Measurements from ENCODE around the gene GPRASP1.
"Not testable (repeated sequence)": the region's sequence is repeated elsewhere in the genome, so short reads cannot be mapped to it uniquely, and the experiment has no call there.

GPRASP1 gene, protein sequence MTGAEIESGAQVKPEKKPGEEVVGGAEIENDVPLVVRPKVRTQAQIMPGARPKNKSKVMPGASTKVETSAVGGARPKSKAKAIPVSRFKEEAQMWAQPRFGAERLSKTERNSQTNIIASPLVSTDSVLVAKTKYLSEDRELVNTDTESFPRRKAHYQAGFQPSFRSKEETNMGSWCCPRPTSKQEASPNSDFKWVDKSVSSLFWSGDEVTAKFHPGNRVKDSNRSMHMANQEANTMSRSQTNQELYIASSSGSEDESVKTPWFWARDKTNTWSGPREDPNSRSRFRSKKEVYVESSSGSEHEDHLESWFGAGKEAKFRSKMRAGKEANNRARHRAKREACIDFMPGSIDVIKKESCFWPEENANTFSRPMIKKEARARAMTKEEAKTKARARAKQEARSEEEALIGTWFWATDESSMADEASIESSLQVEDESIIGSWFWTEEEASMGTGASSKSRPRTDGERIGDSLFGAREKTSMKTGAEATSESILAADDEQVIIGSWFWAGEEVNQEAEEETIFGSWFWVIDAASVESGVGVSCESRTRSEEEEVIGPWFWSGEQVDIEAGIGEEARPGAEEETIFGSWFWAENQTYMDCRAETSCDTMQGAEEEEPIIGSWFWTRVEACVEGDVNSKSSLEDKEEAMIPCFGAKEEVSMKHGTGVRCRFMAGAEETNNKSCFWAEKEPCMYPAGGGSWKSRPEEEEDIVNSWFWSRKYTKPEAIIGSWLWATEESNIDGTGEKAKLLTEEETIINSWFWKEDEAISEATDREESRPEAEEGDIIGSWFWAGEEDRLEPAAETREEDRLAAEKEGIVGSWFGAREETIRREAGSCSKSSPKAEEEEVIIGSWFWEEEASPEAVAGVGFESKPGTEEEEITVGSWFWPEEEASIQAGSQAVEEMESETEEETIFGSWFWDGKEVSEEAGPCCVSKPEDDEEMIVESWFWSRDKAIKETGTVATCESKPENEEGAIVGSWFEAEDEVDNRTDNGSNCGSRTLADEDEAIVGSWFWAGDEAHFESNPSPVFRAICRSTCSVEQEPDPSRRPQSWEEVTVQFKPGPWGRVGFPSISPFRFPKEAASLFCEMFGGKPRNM (N-terminal part only)

DNA sequence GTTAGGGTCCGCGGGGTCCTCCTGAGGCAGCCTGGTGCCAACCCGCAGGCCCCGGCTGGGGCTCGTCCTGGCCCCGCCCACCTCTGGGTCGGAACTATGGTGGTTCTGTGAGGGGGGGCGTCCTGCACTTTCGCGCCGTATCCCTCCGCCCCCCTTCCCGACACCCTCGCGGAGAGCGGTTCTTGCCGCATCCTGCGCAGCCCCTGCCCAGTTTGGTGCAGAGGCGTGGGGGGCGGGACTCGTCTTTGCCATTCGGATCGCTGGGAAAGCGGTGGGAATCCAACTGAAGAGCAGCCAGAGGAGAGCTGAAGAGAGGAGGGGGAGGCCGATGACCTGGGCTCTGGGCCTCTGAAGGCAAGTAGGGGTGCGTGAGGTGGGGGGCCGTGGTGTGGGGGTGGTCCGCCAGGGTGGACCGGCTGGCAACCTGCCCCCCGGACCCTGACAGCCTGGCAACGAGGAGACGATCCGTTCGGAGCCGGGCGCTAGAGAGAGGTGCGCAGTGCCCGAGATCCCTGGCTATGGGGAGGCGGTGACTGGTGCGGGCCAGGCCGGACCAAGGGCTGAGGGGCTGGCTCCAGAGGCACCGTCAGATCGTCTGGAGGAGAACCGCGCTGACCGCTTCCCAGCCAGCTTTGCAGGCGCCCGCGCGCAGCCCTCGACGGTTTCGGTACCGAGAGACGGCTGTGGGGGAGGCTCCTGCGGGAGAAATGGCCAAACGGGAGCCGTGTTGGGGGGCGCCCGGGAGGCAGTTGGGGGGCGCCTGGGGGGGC, at the start of gene GPRASP1:
Gene GPRASP1, plus strand, starts transcription at position 242 of the 770 bp plus-strand sequence. CDS start 2,431 bp downstream, outside the sequence.
- DNase-seq (ENCODE audit: low read depth in 2 of 2), result peak; percentile 19 to 36

DNA sequence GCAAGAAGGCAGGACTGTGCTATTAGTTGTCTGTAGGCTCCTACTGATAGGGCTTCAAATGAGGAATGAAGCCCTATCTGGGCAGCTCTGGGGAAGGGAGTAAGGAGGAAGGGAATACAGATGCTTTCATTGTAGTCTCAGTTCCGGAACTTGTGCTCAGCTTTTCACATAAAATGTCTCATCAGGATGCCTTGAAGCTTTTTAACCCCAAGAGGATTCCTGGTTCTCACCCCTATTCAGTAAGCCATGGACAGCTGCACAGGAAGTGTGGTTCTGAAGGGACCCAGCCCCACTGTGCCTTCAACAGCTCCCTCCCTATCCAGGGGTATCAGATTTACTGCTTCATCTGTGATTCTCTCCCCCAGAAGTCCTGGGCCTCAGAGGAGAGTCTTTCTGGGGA, 47.0 kb upstream of the GPRASP1 start:
- DNase-seq (ENCODE audit: low read depth in 2 of 2), result no peak

DNA sequence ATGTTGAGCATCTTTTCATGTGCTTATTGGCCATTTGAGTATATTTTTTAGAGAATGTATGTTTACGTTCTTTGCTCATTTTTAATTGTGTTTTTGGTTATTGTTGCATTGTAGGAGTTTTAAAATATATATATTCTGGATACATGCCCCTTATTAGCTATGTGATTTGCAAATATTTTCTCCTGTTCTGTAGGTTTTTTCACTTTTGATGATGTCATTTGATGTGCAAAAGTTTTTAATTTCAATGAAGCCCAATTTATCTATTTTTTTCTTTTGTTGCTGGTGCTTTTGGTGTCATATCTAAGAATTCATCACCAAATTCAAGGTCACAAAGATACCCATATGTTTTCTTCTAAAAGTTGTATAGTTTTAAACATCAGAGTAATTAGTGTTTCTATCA, 45.2 kb upstream of the GPRASP1 start:
- no peak for DNase-seq (ENCODE audit: low read depth in 2 of 2)

DNA sequence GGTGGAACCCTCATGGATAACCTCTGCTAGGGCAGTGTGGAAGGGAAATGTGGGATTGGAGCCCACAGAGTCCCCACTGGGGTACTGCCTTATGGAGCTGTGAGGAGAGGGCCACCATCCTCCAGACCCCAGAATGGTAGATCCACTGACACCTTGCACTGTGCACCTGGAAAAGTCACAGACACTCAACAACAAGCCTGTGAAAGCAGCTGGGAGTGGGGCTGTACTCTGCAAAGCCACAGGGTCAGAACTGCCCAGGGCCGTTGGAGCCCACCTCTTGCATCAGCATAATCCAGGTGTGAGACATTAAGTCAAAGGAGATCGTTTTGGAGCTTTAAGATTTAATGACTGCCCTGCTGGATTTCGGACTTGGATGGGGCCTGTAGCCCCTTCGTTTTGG, 40.4 kb upstream of the GPRASP1 start:
- DNase-seq (ENCODE audit: low read depth in 2 of 2), result no peak

DNA sequence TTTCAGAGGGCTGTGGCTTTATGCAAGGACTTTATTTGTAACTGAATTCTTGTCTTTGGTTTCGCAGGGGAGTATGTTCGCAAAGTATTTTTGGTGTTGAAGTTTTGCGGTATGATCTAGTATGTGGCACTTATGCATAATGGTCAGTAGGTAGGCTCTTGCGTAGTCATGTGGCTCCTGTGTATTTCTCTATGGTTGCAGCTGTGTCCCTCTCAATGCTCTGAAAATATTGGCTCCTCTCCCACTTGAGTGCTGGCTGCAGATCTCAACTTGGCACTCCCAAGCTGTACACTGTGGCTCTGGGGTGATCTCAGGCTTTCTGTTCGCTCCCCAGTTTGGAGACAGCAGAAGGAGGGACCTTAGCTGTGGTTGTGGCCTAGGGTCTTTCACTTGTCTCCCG, 27.2 kb upstream of the GPRASP1 start:
- no peak for DNase-seq (ENCODE audit: low read depth in 2 of 2)

DNA sequence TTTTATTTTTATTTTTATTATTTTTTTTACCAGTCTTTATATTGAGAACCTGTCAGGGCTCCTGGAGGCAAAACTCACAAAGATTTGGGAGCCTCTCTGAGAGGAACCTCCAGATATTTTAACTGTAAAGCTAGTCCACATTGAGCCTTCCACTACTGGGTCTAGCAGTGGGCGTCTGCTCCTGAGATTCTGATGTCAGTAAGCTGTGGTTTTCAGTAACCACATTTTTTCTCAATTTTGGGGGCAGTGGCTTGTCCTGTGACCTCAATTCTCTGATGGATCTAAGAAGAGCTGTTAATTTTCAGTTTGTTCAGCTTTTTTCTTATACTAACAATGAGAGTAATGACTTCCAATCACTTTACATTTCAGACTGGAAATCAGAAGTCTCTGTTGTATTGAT, 23.6 kb upstream of the GPRASP1 start:
- DNase-seq (ENCODE audit: low read depth in 2 of 2), result no peak

DNA sequence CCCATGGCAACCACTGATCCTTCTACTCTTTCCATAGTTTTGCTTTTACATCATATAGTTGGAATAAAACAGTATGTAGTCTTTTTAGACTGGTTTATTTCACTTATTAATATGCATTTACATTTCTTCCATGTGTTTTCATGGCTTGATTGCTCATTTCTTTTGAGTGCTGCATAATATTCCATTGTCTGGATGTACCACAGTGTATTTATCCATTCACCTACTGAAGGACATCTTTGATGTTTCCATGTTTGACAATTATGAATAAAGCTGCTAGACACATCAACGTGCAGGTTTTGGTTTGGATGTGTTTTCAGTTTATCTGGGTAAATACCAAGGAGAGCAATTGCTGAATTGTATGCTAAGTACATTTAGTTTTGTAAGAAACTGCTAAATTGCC, 13.7 kb upstream of the GPRASP1 start:
- no peak for DNase-seq (ENCODE audit: low read depth in 2 of 2)

DNA sequence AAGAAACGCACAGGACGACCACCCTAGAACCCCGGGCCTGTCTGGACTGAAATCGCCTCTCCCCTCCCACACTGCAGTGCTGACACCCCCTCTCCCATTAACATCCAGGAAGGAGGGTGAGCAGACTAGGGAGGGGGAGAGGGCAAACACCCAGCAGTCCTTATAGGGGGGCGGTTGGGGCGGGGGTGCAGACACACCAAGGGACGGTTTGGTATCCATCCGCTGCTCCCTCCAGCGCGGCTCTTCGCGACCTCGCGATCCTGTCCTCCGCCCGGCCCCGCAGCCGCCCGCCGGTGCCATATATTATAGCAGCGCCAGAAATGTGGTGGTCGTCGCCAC, 411 bp upstream of the GPRASP1 start:
- DNase-seq (ENCODE audit: low read depth in 2 of 2), result no peak

DNA sequence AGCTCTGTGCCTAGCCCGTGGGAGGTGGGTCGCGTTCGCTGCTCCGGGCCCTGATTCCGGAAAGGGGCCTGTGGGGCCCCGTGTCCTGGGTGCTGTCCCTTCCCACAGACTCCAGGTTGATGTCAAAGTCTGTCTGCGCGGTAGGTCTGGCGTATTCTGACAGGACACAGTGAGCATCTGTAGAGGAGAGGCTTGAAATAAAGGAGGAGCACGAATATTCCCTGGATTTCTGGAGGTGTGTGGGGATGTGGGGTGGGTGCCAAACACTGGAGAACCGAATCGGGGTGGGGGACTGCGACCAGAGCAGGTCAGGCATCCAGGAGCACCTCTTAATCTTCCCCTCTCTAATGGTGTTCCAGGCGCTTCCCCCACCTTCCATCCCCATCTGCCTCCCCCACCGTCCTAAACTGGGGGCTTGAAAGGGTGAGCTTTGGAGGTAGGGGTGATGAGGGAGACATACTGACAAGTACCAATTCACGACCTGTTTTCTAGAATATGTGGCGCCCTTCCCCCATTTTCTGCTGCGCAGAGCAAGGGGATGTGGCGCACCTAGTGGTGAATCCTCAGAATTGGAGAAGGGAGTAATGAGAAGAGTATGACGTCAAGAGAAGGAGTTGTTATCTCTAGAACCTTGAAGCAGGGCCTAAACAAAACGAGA, 877 bp downstream of the GPRASP1 start:
- no peak for DNase-seq (ENCODE audit: low read depth in 2 of 2)

DNA sequence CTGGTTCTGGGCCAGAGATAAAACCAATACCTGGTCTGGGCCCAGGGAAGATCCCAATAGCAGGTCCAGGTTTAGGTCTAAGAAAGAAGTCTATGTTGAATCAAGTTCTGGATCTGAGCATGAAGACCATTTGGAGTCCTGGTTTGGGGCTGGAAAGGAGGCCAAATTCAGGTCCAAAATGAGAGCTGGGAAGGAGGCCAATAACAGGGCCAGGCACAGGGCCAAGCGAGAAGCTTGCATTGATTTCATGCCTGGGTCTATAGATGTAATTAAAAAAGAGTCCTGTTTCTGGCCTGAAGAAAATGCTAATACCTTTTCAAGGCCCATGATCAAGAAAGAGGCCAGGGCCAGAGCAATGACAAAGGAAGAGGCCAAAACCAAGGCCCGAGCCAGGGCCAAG, 3.4 kb downstream of the GPRASP1 start:
- no peak for DNase-seq (ENCODE audit: low read depth in 2 of 2)

DNA sequence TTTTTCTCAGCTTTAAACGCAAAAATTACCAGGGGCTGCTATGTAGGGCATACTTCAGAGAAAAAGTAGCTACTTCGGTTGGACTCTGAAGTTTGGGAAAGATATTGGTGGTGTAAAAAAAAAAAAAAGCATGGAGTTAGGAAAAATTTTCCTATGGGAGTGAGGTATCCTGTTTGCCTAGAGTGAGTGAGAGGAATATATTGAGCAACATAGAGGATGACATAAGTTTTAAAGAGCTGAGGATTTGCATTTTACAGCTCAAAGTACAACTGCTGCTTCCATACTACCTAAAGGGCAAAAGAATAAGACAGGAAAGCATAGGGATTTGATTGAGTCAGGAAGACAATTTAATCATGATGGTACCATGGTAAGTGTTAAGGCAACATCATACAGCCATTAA, 7.3 kb downstream of the GPRASP1 start:
- no peak for DNase-seq (ENCODE audit: low read depth in 2 of 2)

DNA sequence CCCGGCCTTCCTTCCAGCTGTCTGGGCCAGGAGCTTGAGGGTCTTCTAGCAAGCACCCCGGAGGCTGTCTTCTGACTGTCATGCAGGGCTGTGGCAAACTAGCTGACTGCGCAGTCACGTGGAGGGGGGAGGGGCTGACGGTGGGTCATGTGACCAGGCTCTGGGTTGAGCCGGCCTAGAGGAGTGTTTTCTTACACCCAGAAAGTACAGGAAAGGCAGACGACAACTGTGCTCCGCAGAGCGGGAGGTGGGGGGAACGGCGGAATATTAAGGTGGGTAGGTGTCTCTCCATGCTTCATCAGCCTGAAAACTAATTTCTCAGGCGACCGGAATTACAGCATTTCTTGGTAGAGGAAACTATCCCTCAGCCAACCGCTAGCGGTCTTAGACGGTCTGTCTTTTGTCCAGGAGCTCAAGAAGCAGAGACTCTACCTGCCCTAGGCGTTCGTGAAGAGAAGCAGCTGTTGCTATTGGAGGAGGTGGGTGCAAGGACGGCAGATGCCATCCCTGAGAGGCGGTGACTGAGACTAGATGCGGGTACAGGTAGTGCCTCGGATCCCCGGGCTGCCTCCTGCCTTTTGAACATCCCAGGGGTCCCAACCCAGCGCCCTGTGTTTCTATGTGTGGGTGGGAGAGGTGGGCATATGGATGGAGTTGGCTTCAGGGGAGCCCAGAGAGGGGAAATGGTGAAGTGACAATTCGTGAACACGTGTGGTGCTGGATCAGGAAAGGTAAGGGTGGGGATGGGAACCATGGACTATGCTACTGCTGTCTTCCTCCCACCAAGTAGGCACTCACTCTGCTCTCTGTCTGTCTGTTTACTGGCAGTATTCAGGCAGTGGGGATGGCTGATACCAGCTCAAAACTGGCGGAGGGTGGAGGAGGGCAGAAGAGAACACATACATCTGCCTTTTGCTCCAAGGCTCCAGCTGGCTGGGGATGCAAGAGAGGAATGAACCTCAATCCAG, 8.8 kb downstream of the GPRASP1 start:
- DNase-seq (ENCODE audit: low read depth in 2 of 2), result peak; percentile 54 to 69

DNA sequence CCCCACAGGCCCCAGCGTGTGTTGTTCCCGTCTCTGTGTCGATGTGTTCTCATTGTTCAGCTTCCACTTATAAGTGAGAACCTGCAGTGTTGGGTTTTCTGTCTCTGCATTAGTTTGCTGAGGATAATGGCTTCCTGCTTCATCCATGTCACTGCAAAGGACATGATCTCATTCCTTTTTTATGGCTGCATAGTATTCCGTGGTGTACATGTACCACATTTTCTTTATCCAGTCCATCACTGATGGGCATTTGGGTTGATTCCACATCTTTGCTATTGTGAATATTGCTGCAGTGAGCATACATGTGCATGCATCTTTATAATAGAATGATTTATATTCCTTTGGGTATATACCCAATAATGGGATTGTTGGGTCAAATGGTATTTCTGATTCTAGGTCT, 12.5 kb downstream of the GPRASP1 start:
- not testable (repeated sequence) for DNase-seq (ENCODE audit: low read depth in 2 of 2)

DNA sequence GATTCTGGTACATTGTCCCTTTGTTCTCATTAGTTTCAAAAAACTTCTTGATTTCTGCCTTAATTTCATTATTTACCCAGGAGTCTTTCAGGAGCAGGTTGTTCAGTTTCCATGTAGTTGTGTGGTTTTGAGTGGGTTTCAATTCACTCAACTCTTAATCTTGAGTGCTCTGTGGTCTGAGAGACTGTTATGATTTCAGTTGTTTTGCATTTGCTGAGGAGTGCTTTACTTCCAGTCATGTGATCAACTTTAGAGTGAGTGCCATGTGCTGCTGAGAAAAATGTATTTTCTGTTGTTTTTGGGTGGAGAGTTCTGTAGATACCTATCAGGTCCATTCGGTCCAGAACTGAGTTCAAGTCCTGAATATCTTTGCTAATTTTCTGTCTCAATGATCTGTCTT, 15.8 kb downstream of the GPRASP1 start:
- DNase-seq (ENCODE audit: low read depth in 2 of 2), result not testable (repeated sequence)

DNA sequence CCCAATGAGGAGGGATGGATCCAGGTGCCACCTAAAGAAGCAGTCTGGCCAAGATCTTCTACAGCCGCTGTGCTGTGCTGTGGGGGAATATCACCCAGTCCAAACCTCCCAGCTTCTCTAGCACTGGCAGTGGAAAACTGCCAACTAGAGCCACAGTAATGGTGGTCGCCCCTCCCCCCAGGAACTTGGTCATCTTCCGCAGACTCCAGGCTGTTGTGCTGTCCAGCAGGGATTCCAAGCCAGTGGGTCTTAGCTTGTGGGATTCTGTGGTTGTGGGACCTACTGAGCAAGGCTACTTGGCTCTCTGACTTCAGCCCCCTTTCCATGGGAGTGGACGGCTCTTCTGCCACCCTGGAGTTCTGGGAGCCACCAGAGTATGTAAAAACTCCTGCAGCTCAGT, 18.2 kb downstream of the GPRASP1 start:
- no peak for DNase-seq (ENCODE audit: low read depth in 2 of 2)

DNA sequence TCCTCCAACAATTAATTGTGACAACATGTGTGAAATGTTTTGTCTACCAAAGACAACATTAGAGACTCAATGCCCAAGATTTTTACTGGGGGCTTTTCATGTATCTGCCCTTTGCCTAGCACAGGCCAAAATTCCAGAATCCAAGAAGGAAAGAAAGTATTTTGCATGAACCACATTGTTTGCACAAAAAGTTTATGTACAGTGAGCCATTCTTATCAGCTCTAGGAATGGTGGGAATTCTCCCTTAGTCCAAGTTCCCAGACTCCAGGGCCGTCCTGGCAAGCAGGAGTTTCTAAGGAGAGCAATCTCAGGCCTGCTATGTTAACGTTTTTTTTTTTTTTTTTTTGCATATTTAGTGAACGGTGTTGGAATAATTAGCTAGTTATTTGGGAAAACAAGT, 21.6 kb downstream of the GPRASP1 start:
- no peak for DNase-seq (ENCODE audit: low read depth in 2 of 2)

DNA sequence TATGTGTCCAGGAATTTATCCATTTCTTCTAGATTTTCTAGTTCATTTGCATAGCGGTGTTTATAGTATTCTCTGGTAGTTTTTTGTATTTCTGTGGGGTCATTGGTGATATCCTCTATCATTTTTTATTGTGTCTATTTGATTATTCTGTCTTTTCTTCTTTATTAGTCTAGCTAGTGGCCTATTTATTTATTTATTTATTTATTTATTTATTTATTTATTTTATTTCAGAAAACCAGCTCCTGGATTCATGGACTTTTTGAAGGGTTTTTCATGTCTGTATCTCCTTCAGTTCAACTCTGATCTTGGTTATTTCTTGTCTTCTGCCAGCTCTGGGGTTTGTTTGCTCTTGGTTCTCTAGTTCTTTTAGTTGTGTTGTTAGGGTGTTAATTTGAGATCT, 26.2 kb downstream of the GPRASP1 start:
- not testable (repeated sequence) for DNase-seq (ENCODE audit: low read depth in 2 of 2)

DNA sequence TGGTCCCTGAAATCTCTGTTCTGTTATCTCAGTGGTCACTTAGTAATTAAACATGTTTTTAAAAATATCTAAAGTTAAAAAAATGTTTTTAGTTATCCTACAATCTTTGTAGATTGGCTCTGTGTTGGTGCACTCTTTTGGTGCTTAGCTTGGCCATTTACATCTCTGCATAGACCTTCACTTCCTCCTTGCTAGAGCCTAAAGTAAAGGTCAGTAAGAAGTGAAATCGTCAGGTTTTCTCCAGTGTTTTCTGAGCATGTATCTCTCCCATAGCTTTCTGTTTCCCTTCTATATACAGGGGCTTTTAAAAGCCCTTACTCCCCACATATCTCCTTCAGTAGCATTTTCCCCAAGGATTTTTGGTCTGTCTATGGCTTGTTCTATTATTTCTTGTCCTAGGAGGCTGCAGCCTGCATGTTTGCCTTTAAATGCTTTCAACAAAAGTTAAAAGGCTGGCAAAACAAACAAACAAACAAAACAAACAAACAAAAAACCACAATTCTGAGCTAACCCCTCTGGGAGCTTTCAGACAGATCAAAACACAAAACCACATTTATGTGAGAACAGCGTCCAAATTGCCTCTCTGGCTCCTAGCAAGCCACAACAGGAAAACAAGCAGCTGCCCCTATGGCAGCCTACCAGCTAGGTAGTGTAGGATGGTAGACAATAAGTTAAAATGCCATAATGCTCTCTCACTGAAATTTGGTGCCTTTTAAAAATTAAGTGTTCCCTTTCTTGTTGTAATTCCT, 33.7 kb downstream of the GPRASP1 start:
- DNase-seq (ENCODE audit: low read depth in 2 of 2), result no peak

DNA sequence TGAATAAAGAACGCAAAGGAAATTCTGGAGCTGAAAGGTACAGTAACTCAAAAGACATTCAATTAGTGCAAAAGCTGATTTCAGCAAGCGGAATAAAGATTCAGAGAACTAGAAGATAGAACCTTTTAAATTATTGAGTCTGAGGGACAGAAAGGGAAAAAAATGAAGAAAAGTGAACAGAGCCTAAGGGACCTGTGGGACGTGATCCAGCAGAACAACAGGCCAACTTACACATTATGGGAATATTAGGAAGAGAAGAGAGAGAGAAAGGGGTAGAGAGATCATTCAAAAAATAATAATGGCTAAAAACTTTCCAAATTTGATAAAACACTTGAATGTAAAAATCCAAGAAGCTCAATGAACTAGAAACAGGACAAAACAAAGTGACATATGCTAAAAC, 43.5 kb downstream of the GPRASP1 start:
- DNase-seq (ENCODE audit: low read depth in 2 of 2), result no peak

Measured in stimulated activated CD8-positive, alpha-beta memory T cell treated with anti-CD3 and anti-CD28 coated beads, Interleukin-2, amount 100 ng/mL, for 1 hour (primary cell).